ENCODE results near the gene SMG7.

SMG7 gene

DNA sequence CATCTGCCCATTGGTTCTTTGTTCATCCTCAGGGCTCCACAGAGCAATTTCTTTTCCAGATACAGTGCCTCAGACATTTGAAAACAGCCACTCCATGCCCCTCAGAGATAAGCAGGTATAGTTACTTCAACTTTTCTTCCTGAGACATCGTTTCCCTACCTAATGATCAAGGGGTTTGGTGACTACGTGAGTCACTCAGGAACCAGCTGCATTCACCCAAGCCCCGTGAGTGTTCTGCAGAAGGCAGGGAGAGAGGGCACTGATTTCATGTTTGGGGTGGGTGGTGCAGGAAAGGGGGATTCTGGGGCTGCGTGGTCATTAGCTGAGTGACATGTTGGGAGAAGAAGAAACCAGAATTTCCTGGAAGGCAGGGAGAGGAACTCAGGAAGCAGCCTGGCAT lies 93.0 kb downstream of the SMG7 start:
- no peak for DNase-seq (ENCODE audit: low read depth in 2 of 2)

DNA sequence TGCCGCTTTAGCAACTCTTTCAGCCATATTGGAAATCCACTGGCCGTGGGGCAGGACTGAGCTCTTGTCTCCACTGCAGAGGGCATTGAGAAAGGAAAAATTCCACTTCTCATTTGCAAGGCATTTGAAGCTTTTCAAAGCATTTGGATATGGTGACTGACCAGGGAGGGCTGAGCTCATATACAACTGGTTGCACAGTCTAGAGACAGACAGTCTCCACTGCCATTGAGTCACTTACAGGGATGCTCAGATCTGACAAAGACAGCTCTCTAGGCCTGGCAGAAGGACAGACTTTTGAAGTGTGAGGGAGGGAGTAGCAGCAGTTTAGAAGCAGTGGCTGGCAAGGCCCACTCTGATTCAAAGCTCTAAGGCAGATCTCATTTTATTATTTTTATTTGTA lies 93.7 kb downstream of the SMG7 start:
- no peak for DNase-seq (ENCODE audit: low read depth in 2 of 2)

DNA sequence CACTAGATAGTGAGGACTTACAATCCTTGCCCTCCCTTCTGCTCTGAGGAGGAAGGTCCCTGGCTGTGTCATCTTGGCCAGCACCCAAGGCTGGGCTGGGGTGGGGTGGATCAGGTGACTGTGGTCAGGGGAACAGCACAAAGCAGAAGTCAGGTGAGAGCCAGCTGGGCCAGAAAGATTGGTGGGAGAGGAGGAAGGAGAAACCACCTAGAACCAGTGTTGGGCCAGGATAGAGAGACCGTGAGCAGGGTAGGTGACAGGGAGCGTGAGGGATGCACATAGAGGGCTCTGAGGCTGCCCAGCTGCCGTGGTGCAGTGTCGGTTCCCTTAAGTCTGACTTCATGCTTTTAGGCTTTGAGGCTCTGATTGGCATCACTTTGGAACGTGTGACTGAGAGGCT lies 95.3 kb downstream of the SMG7 start:
- DNase-seq (ENCODE audit: low read depth in 2 of 2) = no peak

DNA sequence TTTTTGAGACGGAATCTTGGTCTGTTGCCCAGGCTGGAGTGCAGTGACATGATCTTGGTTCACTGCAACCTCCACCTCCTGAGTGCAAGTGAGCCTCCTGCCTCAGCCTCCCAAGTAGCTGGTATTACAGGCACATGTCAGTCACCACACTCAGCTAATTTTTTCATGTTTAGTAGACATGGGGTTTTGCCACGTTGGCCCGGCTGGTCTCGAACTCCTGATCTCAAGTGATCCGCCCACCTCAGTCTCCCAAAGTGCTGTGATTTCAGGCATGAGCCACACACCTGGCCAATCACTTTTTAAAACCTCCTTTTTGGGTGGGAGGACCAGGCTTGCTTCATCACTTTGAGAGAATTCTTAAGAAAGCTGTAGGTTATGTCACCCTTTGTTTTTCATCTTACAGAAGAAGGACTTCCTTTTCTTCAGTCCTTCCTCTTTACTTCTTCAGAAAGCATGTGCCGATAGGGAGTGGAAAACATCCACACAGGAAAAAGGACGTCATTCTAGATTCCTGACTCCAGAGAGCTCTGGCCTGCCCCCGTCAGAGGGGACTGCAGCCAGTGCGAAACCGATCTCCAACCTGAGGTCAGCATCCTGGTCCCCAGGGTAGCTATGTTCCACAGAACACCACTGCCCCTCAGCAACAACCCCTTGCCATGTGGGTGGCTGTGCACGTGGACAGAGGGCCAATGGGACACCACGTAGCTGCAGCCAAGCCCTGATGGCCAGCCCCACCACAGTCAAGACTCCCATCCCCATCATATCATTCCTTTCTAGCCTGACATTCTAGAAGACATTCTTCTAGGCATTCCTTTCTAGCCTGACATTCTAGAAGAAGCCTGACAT lies 96.1 kb downstream of the SMG7 start:
- no peak for DNase-seq (ENCODE audit: low read depth in 2 of 2)

DNA sequence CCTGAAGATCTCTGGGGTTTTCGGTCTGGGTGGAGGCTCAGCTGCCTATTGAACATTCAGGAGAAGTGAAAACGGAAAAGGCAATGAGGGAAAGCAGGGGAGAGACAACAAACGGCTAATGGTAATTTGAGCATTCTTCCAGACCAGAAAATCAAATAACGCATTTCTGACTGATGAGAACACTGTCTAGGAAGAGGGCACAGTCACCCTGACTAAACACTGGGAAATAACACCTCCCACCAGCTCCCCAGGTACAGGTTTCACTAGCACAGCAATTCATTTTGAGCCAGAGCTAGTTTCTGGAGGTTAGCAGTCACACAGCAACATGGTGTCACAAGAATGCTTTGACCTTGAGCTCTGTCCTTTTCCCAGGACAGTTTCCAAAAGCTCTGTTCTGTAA lies 96.8 kb downstream of the SMG7 start:
- DNase-seq (ENCODE audit: low read depth in 2 of 2) = no peak

DNA sequence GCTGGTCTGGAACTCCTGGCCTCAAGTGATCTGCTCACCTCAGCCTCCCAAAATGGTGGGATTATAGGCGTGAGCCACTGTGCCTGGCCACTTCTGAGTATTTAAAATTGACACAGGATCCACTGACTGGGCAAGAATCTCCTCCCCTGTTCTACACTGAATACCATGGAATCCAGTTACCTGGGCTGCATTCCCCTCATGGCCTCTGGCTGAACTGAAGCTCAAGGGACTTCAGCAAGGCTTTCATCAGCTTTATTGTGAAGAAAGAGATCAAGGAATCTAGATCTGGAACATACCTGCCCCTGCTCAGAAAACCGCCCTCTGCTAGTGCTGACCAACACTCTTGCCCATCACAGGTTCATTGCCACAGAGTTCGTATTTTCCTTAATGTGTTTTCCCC lies 97.5 kb downstream of the SMG7 start:
- no peak for DNase-seq (ENCODE audit: low read depth in 2 of 2)

DNA sequence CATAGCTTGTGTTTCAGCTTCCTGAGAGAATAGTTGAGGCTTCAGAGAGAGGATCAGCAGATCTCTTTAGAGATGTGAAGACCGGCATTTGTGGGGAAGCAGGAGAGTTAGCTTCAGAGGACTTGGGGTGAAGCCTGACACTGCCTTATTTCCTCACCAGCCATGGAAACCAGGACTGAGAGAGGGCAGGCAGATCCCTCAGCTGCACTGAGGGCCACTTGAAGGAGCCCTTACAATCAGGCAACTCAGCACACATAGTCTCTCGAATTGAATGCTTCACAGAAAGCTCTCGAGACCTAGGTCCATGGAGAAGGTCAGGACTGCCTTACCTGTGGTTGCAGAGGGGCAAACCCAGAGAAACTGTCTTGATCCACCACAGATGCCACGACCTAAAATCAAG lies 98.2 kb downstream of the SMG7 start:
- no peak for DNase-seq (ENCODE audit: low read depth in 2 of 2)

DNA sequence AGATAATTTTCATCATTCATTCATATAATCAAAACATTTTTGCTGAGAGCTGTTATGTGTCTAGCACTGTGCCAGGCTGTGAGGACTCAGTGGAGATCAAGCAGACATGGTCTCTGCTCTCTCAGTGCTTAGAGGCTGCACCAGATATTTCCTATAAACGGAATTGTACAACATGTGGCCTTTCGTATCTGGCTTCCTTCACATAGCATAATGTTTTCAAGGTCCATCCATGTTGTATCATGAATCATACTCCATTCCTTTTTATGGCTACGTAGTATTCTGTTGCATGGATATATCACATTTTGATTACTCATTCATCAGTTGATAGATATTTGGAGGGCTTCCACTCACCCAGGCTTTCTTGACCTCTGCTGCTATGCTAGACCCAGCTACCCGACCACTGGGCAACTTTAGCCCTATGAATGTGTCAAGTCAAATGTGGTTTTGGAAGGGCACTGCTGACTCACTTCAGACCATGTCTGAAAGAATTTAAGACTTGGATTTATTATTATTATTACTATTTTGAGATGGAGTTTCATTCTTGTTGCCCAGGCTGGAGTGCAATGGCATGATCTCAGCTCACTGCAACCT lies 99.5 kb downstream of the SMG7 start:
- DNase-seq (ENCODE audit: low read depth in 2 of 2) = no peak

DNA sequence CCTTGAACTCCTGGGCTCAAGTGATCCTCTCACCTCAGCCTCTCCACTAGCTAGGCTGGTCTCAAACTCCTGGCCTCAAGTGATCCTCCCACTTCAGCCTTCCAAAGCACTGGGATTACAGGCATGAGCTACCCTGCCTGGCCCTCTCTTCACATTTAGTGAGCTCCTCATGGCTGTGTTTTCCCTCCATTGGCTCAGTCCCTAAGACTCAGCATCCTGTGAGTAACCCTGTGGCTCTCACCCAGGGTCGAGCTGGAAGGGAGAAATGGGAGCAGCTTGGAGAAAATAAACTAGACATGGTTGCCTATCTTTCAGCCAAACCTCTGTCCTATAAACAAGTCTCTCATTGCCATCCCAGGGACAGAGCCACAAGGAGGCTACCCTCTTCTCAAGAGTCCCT lies 100.4 kb downstream of the SMG7 start:
- no peak for DNase-seq (ENCODE audit: low read depth in 2 of 2)

DNA sequence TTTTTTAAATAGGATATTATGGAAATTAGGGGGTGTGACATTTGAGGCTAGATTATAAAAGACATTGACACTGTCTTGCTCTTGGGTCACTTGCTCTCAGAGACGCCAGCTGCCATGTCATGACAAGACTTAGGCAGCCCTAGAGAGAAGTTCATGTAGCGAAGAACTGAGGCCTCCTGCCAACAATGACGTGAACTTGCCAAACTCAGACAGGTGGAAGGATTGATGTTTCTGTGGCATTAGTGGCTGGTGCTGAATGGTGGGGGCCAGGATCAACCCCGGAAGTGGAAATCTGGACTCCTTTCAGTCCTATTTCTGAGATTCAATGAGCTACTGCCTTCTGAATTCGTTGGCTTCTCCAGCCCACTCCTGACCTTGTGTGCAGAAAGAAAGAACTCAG lies 103.3 kb downstream of the SMG7 start:
- no peak for DNase-seq (ENCODE audit: low read depth in 2 of 2)

DNA sequence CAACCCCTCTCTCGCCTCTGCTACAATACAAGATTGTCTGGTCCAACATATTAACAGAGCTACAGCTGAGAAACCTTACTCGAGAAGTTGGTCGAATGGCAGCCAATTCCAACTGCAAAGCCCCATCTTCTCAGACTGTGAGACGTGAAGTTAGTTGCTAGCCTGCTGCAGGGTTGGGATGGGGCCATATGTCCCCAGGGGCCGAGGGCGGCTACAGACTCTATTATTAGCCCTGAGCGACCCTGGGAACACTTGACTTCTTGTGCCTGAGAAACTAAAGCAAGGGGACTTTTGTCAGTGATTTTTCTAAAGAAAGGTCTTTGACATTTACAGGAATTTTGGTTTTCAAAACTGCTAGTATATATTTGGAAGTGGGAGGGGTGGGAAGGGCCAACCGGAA lies 104.2 kb downstream of the SMG7 start:
- DNase-seq (ENCODE audit: low read depth in 2 of 2) = no peak

DNA sequence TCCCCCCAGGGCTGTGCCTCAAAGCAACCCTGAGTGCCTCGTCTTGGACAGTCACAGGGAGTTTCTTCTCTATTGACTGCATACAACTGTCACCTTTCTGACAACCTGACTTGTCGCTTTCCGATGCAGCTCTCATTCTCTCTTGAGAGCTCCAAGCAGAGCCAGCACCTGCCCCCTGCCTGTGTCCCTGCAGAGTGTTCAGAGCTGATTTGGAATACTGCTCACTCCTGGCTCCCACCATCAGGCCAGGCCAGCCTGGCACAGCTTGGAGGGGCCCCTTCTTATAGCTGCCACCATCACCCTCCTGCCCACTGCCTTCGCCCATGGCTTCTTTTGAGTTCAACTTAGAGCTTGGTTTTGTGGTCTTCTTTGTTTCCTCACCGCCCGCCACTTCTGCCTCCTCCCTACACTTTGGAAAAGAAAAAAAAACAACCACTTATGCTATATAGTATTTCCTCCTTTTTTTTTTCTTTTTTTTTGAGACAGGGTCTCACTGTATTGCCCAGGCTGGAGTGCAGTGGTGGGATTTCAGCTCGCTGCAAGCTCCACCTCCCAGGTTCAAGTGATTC lies 105.7 kb downstream of the SMG7 start:
- no peak for DNase-seq (ENCODE audit: low read depth in 2 of 2)

DNA sequence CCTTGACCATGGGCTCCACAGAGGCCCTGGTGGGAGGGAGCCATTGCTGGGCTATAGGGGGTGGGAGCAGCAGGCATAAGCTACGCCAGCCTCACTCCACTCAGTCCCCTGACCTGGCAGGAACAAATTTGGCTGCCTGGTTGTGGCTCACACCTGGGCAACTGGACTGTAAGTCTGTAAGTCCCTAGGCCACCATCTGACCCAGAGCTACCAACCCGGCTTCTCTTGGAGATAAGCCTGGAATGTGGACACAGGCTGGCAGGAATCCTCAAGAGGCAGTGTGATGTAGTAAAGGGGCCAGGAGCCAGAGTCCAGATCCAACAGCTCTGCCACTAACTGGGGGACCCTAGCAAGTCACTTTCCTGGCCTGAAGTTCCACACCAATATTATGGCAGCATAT lies 106.6 kb downstream of the SMG7 start:
- DNase-seq (ENCODE audit: low read depth in 2 of 2) = no peak

DNA sequence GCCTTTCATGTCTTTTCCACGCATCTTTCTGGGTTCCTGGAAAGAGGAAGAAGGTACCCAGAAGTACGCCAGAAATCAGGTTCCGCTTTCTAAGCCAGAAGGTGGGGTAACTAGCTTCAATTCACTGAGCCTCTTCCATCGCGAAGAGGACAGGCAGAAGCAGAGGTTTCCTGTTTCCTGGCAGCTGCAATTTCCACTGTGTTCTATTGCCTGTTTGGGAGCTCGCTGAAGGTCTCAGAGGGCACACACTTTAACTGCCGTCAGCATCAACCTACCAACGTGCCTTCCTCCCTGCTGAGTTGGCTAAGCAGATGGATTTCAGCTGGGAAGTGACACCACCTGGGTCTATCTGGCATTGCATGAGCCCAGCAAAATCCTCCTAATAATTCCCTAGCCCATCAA lies 108.0 kb downstream of the SMG7 start:
- no peak for DNase-seq (ENCODE audit: low read depth in 2 of 2)

DNA sequence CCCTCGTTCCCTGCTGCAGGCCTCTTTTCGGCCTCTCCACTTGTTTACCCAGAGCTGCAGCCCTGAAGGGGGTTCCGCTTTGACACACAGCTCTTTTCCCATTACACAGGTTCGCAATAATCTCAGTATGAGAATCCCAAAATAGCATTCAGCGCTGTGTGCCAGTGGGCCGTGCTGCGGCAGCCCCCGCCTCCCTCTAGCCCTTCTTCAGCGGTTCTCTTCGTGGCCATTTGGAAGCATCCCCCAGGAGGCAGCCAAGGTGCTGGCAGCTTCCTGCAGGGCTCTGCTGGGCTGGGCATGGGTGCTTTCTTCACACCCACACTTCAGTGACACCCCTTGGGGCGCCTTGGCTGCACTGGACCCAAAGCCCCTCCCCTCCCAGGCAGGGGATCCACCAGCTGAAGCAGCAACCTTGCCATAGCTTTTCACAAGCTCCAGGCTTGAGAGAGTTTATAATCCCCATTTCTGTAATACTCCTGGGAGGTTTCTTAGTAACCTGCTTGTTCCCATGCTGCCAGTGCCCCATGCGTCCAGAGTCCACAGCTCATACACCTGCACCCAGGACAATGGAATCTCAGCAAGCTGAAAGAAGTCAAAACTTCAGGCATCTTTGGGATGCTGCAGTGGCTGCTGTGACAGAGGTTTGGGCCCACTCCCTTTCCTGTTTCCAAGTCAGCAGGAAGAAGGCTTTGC lies 109.9 kb downstream of the SMG7 start:
- no peak for DNase-seq (ENCODE audit: low read depth in 2 of 2)

DNA sequence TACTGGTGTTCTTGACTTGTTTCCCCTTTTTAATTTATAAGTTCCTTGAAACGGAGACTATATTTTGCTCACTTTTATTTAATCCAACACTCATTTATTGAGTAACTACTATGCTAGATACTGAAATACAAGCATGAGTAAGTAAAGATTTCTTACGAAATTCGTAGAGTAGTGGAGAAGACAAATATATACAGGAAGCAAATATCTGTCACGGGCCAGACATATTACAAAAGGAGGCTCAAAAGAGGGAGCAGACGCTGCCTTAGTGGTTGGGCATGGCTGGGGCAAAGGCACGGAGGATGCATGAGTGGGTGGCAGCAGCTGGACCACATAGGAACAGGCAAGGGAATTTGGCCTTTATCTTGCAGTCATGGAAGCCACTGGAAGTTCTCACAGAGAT lies 111.2 kb downstream of the SMG7 start:
- no peak for DNase-seq (ENCODE audit: low read depth in 2 of 2)

DNA sequence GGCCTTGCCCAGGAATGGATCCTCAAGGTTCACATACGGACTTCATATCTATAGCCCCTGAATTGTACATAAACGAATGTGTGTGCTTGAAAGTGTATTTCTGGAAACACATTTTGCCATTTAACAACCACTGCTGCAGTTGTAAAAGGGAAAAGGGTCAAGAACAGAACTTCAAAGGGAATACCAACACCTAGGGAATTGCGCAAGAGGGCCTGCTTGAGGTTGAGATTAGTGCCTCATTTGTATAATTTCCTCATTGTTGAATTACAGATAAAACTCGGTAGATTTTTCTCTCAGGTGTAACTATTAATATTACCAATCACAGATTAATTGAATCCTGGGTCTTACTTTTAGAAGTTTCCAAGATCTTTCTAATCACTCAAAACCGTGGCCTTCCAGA lies 111.8 kb downstream of the SMG7 start:
- DNase-seq (ENCODE audit: low read depth in 2 of 2) = no peak

DNA sequence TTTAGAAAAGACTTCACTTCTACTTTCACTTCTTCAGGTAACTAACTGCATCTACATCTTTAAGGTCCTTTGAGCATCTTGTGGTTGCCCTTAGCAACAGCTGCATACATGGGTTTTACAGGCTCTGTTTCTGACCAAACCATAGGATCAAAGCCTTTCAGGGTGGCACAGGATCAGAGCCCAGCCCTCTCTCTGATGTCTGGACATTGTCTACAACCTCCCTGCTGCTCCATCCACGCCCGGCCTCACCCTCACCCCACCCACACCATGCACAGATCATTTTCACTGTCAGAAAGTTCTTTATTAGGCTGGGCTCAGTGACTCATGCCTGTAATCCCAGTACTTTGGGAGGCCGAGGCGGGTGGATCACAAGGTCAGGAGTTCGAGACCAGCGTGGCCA lies 112.7 kb downstream of the SMG7 start:
- DNase-seq (ENCODE audit: low read depth in 2 of 2) = no peak

DNA sequence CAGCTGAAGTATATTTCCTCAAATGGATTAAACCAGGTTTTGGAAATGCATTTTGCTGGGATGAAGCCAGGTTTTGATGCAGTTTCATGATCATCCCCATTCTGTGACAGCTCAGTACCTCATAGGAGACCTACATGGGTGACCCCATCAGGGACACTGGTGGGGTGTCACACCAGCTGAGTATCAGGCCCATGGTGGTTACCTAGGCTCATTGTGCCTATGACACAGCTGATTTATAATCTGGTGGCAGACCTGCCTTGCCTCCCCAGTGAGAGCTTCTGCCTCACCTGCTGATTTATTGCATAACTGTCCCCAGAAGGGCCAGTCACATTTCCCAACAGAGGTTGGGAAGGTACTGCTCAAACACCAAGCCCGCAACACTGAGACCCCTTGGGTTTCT lies 114.2 kb downstream of the SMG7 start:
- DNase-seq (ENCODE audit: low read depth in 2 of 2) = no peak

DNA sequence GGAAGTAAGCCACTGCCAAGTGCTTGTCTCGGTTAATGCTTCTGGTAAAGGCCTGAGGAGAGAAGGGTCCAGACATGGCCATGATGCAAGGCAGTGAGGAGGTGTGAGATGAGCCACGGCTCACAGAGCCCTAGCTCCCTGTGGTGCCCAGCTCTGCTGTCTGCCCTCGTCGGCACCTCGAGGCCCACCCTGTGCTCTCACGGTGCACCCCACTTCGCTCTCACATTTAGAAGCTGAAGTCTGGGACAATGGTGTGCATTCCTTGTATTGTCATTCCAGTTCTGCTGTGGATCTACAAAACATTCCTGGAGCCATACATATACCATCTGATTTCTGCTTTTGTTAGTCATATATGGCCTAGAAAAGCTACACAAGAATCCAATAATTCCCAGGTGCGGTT lies 114.6 kb downstream of the SMG7 start:
- DNase-seq (ENCODE audit: low read depth in 2 of 2) = no peak

DNA sequence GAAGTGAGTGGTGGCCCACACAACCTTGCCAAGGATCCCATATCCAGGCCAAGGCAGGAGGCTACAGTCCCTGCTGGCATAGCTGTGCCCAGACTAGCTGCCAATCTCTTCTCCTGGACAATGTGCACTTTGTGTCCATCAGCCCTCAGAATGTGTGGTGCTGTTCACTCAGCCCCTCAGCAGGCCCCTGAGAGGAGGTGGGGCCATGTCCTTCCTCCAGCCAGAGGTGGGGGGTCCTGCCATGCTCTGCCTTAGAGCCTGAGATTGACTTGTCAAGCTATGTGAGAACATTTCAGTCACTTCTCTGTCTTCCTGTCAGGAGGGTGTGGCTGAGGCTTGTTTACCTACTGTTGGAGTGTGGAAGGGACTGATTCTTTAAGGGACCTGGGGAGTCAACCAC lies 116.5 kb downstream of the SMG7 start:
- DNase-seq (ENCODE audit: low read depth in 2 of 2) = no peak

DNA sequence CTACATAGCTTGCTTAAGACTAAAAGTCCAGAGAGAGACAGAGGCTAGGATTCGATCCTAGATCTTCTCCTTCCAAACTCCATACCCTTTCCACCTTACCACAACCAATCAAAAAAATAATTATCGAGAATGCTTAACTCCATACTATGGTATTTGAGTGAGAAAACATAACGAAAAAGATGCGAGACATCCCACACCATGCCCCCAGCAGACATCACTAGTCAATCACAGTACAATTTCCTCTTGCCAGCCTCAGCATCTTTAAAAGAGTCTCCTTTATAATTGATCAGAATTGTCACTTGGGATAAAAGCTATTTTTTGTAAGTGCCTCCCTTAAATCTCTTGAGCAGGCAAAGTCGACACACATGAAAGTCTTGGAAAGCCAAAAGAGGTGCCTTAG lies 117.1 kb downstream of the SMG7 start:
- no peak for DNase-seq (ENCODE audit: low read depth in 2 of 2)

DNA sequence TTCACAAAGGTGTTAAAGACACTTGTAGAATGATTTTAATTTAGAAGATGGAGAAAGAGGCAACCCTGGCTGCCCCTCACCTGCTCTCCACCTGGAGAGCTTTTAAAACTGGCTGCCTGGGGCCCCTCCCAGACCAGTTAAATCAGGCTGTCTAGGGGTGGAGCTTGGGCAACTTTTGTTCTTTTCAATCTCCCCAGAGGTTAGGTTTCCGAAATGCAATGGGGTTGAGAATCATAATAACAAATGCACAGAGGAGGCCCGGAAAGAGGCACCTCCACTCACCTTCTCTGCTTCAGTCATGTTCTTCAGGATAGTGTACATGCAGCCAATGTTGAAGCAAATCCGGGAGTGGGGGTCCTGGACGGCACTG lies 117.6 kb downstream of the SMG7 start:
- no peak for DNase-seq (ENCODE audit: low read depth in 2 of 2)

Measured in stimulated activated CD8-positive, alpha-beta memory T cell treated with anti-CD3 and anti-CD28 coated beads, Interleukin-2, amount 100 ng/mL, for 1 hour (primary cell).